HG03095 (cell line): ENCODE measurements around the gene FMNL2.

Experiments used
- ATAC-seq: cut with Tn5 transposase; IDR thresholded peaks from one replicate; pipeline ENCODE4 v1.9.1; 2021; ENCODE audit warnings: moderate library complexity; ENCODE audit not compliant: unreplicated experiment

The FMNL2 gene

GRCh38 chr2:152337511-152337903 lies 2.5 kb downstream of the FMNL2 start:
- ATAC-seq, result no peak

- no peak for ATAC-seq
Observed at GRCh38 chr2:152339556-152340286, 4.7 kb downstream of the FMNL2 start.

- ATAC-seq, result no peak
Observed at GRCh38 chr2:152342259-152343046, 7.5 kb downstream of the FMNL2 start.

GRCh38 chr2:152343426-152343825 lies 8.5 kb downstream of the FMNL2 start:
- ATAC-seq, result no peak

- no peak for ATAC-seq
Observed at GRCh38 chr2:152344579-152345195, 9.7 kb downstream of the FMNL2 start.

GRCh38 chr2:152347076-152347475 lies 12.1 kb downstream of the FMNL2 start:
- no peak for ATAC-seq

GRCh38 chr2:152348388-152348787 lies 13.4 kb downstream of the FMNL2 start:
- no peak for ATAC-seq

GRCh38 chr2:152349416-152349815 lies 14.4 kb downstream of the FMNL2 start:
- ATAC-seq, result no peak

GRCh38 chr2:152350155-152350679 lies 15.2 kb downstream of the FMNL2 start:
- ATAC-seq, result no peak

- ATAC-seq, result no peak
Observed at GRCh38 chr2:152352616-152353015, 17.6 kb downstream of the FMNL2 start.

GRCh38 chr2:152353364-152353763 lies 18.4 kb downstream of the FMNL2 start:
- no peak for ATAC-seq

GRCh38 chr2:152354069-152354755 lies 19.2 kb downstream of the FMNL2 start:
- ATAC-seq, result no peak

- no peak for ATAC-seq
Observed at GRCh38 chr2:152354909-152355308, 19.9 kb downstream of the FMNL2 start.

GRCh38 chr2:152355409-152355831 lies 20.4 kb downstream of the FMNL2 start:
- ATAC-seq, result no peak

GRCh38 chr2:152359573-152360363 lies 24.8 kb downstream of the FMNL2 start:
- ATAC-seq, result no peak

GRCh38 chr2:152363936-152364335 lies 29.0 kb downstream of the FMNL2 start:
- ATAC-seq, result no peak

- ATAC-seq, result peak; percentile 86
Observed at GRCh38 chr2:152367547-152368390, 32.8 kb downstream of the FMNL2 start.

GRCh38 chr2:152369176-152369860 lies 34.3 kb downstream of the FMNL2 start:
- ATAC-seq, result no peak

- ATAC-seq, result no peak
Observed at GRCh38 chr2:152370783-152371182, 35.8 kb downstream of the FMNL2 start.
